OCI-LY3 (cell line): ENCODE results near the gene EEF2.

Source experiments
- CTCF ChIP-seq: fragments of 200-600, 300-600 bp; sonication (generic); IDR thresholded peaks from 2 replicates; pipeline ENCODE4 v1.5.1; 2014; ENCODE audit warnings: antibody characterized with exemption, low read length, low read depth
- EZH2phosphoT487 ChIP-seq: fragments of 200-600 bp; shearing (Covaris generic); IDR thresholded peaks from 2 replicates; pipeline ENCODE4 v1.6.1; 2018; ENCODE audit warnings: antibody characterized with exemption, mixed run types, low read depth

- no peak for TF ChIP-seq CTCF
- TF ChIP-seq EZH2phosphoT487: no peak
These were observed 18.9 kb downstream of the EEF2 start for GRCh38 chr19:3966051-3967017.
